NCI-H2227 (cell line): ENCODE results near the gene SHISA6.

Experiments used
- DNase-seq: peaks from one replicate; lab custom pipeline; 2025; ENCODE audit not compliant: unreplicated experiment; lab: John Stamatoyannopoulos, UW

Gene SHISA6

GRCh38 chr17:11264183-11264871 is 23.3 kb downstream of the SHISA6 start:
- DNase-seq: no peak

- DNase-seq: no peak
Observed at GRCh38 chr17:11267999-11268575, 27.1 kb downstream of the SHISA6 start.

GRCh38 chr17:11269210-11269609 is 28.2 kb downstream of the SHISA6 start:
- DNase-seq: no peak

- no peak for DNase-seq
Observed at GRCh38 chr17:11272191-11272590, 31.2 kb downstream of the SHISA6 start.

- DNase-seq: no peak
Observed at GRCh38 chr17:11273596-11273995, 32.6 kb downstream of the SHISA6 start.

- DNase-seq: no peak
Observed at GRCh38 chr17:11274106-11274505, 33.1 kb downstream of the SHISA6 start.

GRCh38 chr17:11276486-11276885 is 35.5 kb downstream of the SHISA6 start:
- DNase-seq: no peak

- no peak for DNase-seq
Observed at GRCh38 chr17:11278186-11278991, 37.4 kb downstream of the SHISA6 start.

GRCh38 chr17:11278992-11279270 is 37.9 kb downstream of the SHISA6 start:
- DNase-seq: no peak

- no peak for DNase-seq
Observed at GRCh38 chr17:11279776-11280344, 38.8 kb downstream of the SHISA6 start.

- DNase-seq: no peak
Observed at GRCh38 chr17:11282586-11282985, 41.6 kb downstream of the SHISA6 start.

GRCh38 chr17:11284811-11285210 is 43.8 kb downstream of the SHISA6 start:
- DNase-seq: no peak

GRCh38 chr17:11285946-11286345 is 44.9 kb downstream of the SHISA6 start:
- DNase-seq: no peak

GRCh38 chr17:11287791-11288190 is 46.8 kb downstream of the SHISA6 start:
- no peak for DNase-seq

GRCh38 chr17:11290814-11291213 is 49.8 kb downstream of the SHISA6 start:
- DNase-seq: no peak

- DNase-seq: no peak
Observed at GRCh38 chr17:11292491-11292890, 51.5 kb downstream of the SHISA6 start.

GRCh38 chr17:11293480-11293879 is 52.5 kb downstream of the SHISA6 start:
- DNase-seq: no peak

GRCh38 chr17:11294826-11295225 is 53.8 kb downstream of the SHISA6 start:
- no peak for DNase-seq

- DNase-seq: no peak
Observed at GRCh38 chr17:11296994-11297393, 56.0 kb downstream of the SHISA6 start.

GRCh38 chr17:11298401-11298800 is 57.4 kb downstream of the SHISA6 start:
- DNase-seq: no peak

- no peak for DNase-seq
Observed at GRCh38 chr17:11300201-11300600, 59.2 kb downstream of the SHISA6 start.

GRCh38 chr17:11300738-11301137 is 59.7 kb downstream of the SHISA6 start:
- DNase-seq: no peak
